Stimulated activated CD8-positive, alpha-beta memory T cell treated with anti-CD3 and anti-CD28 coated beads, Interleukin-7, amount 100 ng/mL, for 4 hours (primary cell): ENCODE data around the gene PYCARD.
"Not testable (repeated sequence)": the region's sequence is repeated elsewhere in the genome, so short reads cannot be mapped to it uniquely, and the experiment has no call there.

Experiments used
- DNase-seq, 2 donors: peaks; one replicate each; pipeline ENCODE4 v3.0.0-alpha.2; 2020; ENCODE audit warnings: low read depth in 2 of 2

PYCARD gene

GRCh38 chr16:31215287-31216162 is 13.0 kb upstream of the PYCARD start:
- peak in 1 of 2 donors; percentile 11 for DNase-seq

- no peak for DNase-seq
These were observed 12.2 kb upstream of the PYCARD start for GRCh38 chr16:31214708-31215286.

GRCh38 chr16:31213877-31214707 is 11.5 kb upstream of the PYCARD start, which contains the start of gene TRIM72:
TRIM72 (plus strand) TSS chr16:31214119; CDS start chr16:31214739, 620 bp downstream.
- no peak for DNase-seq

GRCh38 chr16:31213342-31213741 is 10.8 kb upstream of the PYCARD start:
- no peak for DNase-seq

GRCh38 chr16:31206776-31207175 is 4.2 kb upstream of the PYCARD start:
- DNase-seq = no peak

GRCh38 chr16:31204871-31205666 is 2.5 kb upstream of the PYCARD start:
- DNase-seq = no peak

- DNase-seq = peak in 1 of 2 donors; percentile 35
These were observed 762 bp downstream of the PYCARD start for GRCh38 chr16:31201582-31202413.

- DNase-seq = no peak
These were observed 1.6 kb downstream of the PYCARD start for GRCh38 chr16:31200821-31201568.

- DNase-seq = not testable (repeated sequence)
These were observed 2.4 kb downstream of the PYCARD start for GRCh38 chr16:31200111-31200510.

GRCh38 chr16:31199430-31200041 is 3.0 kb downstream of the PYCARD start:
- no peak for DNase-seq

- no peak for DNase-seq
These were observed 4.2 kb downstream of the PYCARD start for GRCh38 chr16:31198207-31198882.

GRCh38 chr16:31196324-31197088 is 6.1 kb downstream of the PYCARD start:
- no peak for DNase-seq

- not testable (repeated sequence) for DNase-seq
These were observed 6.7 kb downstream of the PYCARD start for GRCh38 chr16:31195861-31196260.

GRCh38 chr16:31194898-31195297 is 7.7 kb downstream of the PYCARD start:
- no peak for DNase-seq

- no peak for DNase-seq
These were observed 8.7 kb downstream of the PYCARD start for GRCh38 chr16:31193874-31194273.

- DNase-seq = no peak
These were observed 9.5 kb downstream of the PYCARD start for GRCh38 chr16:31192856-31193642.
